Coronary artery (tissue), 2 donors: ENCODE measurements around the gene RRP8.

Experiments used
- DNase-seq: peaks from one replicate; pipeline ENCODE4 v3.0.0-alpha.2; 2017; ENCODE audit warnings: low spot score
- H3K27ac ChIP-seq, 2 donors: fragments of 200-600 bp; sonication (generic); one replicate each; pipeline ENCODE4 v1.5.1; 2016 to 2019
- H3K4me3 ChIP-seq: fragments of 200-600 bp; sonication (generic); 2 replicates; pipeline ENCODE4 v1.5.1; 2016; ENCODE audit warnings: mild to moderate bottlenecking, moderate library complexity
- TF ChIP-seq, protein P1 (sequence below): fragments of 200-600 bp; sonication (generic); IDR thresholded peaks from one replicate; pipeline ENCODE4 v1.5.1; 2019; ENCODE audit warnings: antibody characterized with exemption

RRP8 gene

DNA sequence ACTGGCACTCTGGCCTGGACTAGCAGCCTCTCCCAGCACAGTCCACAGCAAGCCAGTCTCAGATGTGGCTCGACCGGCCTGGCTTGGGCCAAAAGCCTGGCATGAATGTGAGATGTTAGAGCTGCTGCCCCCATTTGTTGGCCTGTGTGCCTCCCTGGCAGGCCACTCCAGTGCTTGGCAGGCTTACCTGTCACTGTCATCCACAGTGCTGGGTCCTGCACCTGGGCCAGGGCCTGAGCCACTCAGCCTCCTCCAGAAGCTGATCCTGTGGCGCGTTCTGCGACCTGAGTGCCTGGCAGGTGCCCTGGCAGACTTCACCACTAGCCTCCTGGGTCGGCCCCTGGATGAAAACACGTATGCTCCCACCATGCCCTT, 36.1 kb downstream of the RRP8 start:
- Histone ChIP-seq H3K27ac (no peak overlapping the region), H3K4me3 (no peak overlapping the region)
- DNase-seq = no peak
- TF ChIP-seq, protein P1, sequence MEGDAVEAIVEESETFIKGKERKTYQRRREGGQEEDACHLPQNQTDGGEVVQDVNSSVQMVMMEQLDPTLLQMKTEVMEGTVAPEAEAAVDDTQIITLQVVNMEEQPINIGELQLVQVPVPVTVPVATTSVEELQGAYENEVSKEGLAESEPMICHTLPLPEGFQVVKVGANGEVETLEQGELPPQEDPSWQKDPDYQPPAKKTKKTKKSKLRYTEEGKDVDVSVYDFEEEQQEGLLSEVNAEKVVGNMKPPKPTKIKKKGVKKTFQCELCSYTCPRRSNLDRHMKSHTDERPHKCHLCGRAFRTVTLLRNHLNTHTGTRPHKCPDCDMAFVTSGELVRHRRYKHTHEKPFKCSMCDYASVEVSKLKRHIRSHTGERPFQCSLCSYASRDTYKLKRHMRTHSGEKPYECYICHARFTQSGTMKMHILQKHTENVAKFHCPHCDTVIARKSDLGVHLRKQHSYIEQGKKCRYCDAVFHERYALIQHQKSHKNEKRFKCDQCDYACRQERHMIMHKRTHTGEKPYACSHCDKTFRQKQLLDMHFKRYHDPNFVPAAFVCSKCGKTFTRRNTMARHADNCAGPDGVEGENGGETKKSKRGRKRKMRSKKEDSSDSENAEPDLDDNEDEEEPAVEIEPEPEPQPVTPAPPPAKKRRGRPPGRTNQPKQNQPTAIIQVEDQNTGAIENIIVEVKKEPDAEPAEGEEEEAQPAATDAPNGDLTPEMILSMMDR = no peak

DNA sequence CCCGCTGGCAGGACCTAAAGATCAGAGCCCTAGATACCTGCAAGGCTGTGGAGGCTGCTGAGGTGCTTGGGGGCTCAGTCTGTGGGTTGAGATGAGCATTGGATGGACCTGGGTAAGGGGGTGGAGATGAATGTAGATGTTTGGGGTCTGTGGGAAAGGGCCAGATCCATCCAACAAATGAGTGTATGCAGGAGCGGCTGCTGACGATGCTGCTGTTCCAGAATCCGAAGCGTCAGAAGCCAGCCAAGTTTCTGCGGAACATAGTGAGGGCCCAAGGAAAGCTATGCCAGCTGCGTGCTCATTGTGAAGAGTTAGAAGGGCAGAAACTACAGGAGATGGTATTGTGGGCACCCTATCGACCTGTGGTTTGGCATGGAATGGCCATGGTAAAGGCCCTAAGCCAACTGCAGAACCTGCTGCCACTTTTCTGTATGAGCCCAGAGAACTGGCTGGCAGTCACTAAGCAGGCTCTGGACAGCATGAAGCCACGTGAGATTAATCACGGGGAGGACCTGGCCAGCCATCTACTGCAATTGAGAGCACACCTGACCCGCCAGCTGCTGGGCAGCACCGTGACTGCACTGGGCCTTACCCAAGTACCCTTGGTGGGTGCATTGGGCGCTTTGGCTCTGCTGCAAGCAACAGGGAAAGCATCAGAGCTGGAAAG, 36.6 kb downstream of the RRP8 start:
- TF ChIP-seq, protein P1 = no peak
- DNase-seq = no peak
- no peak overlapping the region for H3K4me3 ChIP-seq

DNA sequence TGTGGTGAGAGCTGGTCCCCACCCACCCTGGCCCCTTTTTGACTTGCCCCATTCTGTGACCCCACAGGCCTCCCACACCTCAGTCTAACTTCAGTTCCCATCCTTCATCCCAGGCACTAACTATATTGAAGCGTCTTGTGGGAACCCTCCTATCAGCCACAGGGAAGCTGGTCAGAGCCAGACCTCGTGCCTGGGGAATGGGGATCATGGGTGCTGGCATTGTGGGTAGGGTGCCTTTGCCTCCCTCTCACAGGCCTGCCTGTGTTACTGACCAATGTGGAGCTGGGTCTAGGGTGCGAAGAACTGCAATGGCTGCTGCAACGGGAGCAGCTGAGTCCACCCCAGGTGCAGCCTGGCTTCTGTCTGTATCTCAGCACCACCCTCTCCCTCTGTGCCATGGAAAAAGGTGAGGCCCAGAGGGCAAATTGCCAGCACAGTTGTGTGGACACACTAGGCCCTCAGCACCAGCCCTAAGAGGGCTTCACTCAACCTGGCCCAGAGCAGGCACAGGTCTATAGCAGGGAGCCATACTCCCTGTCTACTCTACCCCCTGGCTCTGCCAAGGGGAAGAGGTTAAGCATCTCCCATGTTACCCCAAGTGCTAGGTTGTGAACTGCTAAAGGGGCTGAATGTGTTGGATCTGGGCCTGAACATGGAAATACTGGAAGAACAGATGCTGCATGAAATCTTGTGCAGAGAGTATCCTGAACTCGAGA, 37.3 kb downstream of the RRP8 start:
- H3K27ac ChIP-seq = no peak overlapping the region
- DNase-seq = no peak
- TF ChIP-seq, protein P1 = no peak
- H3K4me3 ChIP-seq = no peak overlapping the region

More for the DNA sequence above, 36.6 kb downstream of the RRP8 start:
- no peak overlapping the region for H3K27ac ChIP-seq

DNA sequence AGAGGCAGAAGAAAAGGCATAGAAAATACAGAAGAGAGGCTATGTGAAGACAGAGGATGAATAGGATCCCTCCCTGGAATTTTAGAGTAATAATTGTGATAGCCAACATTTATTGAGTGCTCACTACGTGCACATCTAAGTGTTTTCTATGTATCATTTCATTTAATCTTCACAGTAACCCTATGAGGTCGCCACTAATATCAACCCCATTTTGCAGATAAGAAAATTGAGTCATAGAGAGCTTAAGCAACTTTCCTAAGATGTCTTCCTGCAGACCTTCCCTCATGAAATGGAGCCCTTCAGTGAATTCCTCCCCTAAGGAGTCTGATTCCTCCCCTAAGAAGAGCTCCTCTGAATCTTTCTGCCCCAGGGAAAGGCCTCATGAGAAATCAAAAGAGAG, 38.1 kb downstream of the RRP8 start:
- no peak for DNase-seq
- TF ChIP-seq, protein P1 = no peak
- no peak overlapping the region for H3K27ac ChIP-seq
- H3K4me3 ChIP-seq = no peak overlapping the region

DNA sequence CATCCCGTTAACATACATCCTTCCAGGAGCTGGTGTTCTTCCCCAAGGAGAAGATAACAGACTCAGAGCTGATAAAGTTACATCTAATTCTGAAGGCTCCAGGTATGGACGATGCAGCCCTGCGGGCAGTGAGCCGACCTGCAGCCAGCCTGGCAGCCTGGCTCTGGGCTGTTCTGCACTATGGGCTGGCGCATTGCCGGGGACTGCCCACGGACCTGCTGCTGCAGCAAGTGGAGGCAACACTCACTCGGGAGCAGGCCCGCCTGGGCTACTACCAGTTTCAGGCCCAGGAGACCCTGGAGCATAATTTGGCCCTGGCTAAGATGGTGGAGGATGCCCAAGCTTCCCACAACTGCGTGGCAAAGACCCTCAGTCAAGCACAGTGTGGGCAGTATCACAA, 39.7 kb downstream of the RRP8 start:
- Histone ChIP-seq H3K4me3 (no peak overlapping the region), H3K27ac (no peak overlapping the region)
- TF ChIP-seq, protein P1 = no peak
- DNase-seq = no peak

DNA sequence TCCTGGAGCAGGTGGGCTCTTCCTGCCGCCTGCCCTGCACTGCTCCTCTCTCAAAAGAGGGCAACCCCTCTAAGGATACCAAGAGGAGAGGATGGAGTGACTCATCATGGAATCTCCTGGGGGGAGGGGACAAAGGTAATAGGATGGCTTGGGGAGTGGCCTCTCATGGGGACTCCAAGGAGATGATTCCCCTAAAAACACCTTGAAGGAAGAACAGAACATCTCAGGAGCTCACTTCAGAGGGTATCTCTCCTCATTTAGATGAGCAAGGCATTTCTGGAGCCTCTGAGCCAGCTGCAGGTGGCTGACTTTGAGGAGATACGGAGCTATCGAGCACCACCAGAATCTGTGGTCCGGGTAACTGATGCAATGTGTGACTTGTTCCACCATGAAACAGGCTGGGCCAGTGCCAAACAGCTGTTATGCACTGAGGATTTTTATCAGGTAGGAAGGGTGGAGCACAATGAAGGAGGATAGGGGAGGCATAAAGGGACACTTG, 40.2 kb downstream of the RRP8 start:
- no peak for DNase-seq
- Histone ChIP-seq H3K4me3 (no peak overlapping the region), H3K27ac (no peak overlapping the region)
- TF ChIP-seq, protein P1 = no peak

DNA sequence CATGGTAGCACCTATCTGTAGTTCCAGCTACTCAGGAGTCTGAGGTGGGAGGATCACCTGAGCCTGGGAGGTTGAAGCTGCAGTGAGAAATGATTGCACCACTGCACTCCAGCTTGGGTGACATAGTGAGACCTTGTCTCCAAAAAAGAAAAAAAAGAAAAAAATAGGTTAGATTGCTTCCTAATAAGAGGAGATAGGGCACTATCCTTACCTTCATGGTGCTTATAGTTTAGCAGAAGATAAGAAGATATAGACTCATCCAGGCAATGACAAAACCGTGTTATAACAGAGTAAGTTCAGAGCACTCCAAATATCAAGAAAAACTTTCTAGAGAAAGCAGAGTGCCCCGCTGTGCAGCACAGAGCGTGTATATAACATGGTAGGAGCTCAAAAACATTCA, 42.1 kb downstream of the RRP8 start:
- Histone ChIP-seq H3K4me3 (no peak overlapping the region), H3K27ac (no peak overlapping the region)
- no peak for DNase-seq
- TF ChIP-seq, protein P1 = no peak
